Ammon's horn (tissue), 1 donor: Measurements from ENCODE around the gene SFTPB.
"Not testable (repeated sequence)": the region's sequence is repeated elsewhere in the genome, so short reads cannot be mapped to it uniquely, and the experiment has no call there.

ENCODE experiments used
- DNase-seq: peaks from one replicate; pipeline ENCODE4 v3.0.0-alpha.2; 2016; ENCODE audit warnings: low spot score

Gene SFTPB

GRCh38 chr2:85655961-85656417 lies 12.0 kb downstream of the SFTPB start:
- no peak for DNase-seq

- peak; percentile 72 for DNase-seq
Observed at GRCh38 chr2:85653996-85654395, 14.0 kb downstream of the SFTPB start.

- DNase-seq, result no peak
Observed at GRCh38 chr2:85652056-85652455, 15.9 kb downstream of the SFTPB start.

GRCh38 chr2:85651097-85651496 lies 16.9 kb downstream of the SFTPB start:
- DNase-seq, result no peak

- DNase-seq, result no peak
Observed at GRCh38 chr2:85650456-85650855, 17.5 kb downstream of the SFTPB start.

- no peak for DNase-seq
Observed at GRCh38 chr2:85649201-85650190, 18.5 kb downstream of the SFTPB start.

GRCh38 chr2:85648619-85649018 lies 19.4 kb downstream of the SFTPB start:
- peak; percentile 22 for DNase-seq

GRCh38 chr2:85647823-85648526 lies 20.0 kb downstream of the SFTPB start:
- peak; percentile 56 for DNase-seq

GRCh38 chr2:85646166-85646565 lies 21.8 kb downstream of the SFTPB start:
- DNase-seq, result no peak

GRCh38 chr2:85644909-85645308 lies 23.1 kb downstream of the SFTPB start:
- DNase-seq, result no peak

GRCh38 chr2:85642725-85643124 lies 25.3 kb downstream of the SFTPB start:
- no peak for DNase-seq

GRCh38 chr2:85635636-85636035 lies 32.4 kb downstream of the SFTPB start:
- no peak for DNase-seq

GRCh38 chr2:85635011-85635410 lies 33.0 kb downstream of the SFTPB start:
- DNase-seq, result no peak

GRCh38 chr2:85631316-85631715 lies 36.7 kb downstream of the SFTPB start:
- DNase-seq, result no peak

GRCh38 chr2:85628658-85629057 lies 39.3 kb downstream of the SFTPB start:
- DNase-seq, result no peak

GRCh38 chr2:85623991-85624390 lies 44.0 kb downstream of the SFTPB start:
- DNase-seq, result no peak

GRCh38 chr2:85621338-85621737 lies 46.7 kb downstream of the SFTPB start:
- DNase-seq, result no peak

GRCh38 chr2:85619617-85620016 lies 48.4 kb downstream of the SFTPB start:
- no peak for DNase-seq

- not testable (repeated sequence) for DNase-seq
Observed at GRCh38 chr2:85617723-85618122, 50.3 kb downstream of the SFTPB start.

- DNase-seq, result no peak
Observed at GRCh38 chr2:85615413-85615728, 52.6 kb downstream of the SFTPB start.

- DNase-seq, result not testable (repeated sequence)
Observed at GRCh38 chr2:85614757-85615156, 53.2 kb downstream of the SFTPB start.

- no peak for DNase-seq
Observed at GRCh38 chr2:85613717-85614515, 54.1 kb downstream of the SFTPB start.
